ENCODE data around the gene KLF2. TPM values are rescaled to one million over a fixed set of nuclear protein-coding genes. Genes with fewer than 3 reads are reported as not detected.

Gene KLF2
- total and polyA plus RNA-seq, 2 of the 13 experiments (the other 11 are each of a cell fraction or from before 2014, with no cell fraction given), result not detected

DNA sequence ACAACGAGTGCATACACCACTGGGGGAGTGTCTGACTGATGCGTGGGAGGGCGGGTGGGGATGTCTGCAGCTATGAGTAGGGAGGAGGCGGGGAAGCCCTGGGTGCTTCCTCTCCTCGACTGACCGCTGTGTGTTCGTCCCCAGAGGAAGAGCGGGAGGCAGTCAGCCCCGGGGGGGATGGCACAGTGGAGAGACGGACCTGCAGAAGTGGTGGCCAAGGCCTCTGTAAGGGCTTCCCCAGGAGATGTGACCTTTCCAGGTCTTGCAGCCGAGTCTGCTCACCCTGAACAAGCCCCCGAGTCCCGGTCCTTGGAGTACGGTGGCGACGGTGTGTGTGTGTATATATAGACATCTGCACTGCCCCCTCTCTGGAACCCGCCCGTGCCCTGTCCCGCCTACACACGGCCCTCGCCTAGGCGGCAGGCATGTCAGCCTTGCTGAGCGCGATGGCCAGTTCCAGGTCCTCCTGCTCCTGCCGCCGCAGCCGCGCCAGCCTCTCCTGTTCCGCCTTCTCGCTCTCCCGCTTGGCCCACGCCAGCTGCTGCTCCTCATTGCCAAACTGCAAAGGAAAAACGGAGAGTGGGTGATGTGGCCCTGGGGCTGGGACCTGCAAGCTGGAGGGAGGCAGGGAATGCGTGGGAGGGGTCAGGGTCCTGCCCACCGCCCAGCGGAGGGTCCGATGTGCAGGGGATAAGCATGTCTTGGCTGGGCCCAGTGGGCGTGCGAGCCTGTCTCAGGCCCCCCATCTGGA, 30.8 kb downstream of the KLF2 start:
- Histone ChIP-seq H3K27me3 (ENCODE audit: control insufficient read depth in 1 of 2, insufficient read depth in 2 of 2, low read length in 2 of 2) (no peaks in the 10 kb centered on the region), H3K4me3 (replicated peaks in 1 of 3; ENCODE audit: insufficient read depth in 1 of 3, low read depth in 2 of 3, low read length in 3 of 3) (no peak overlapping the region), H2AFZ (ENCODE audit: low read length) (no peak overlapping the region), H3K4me2 (ENCODE audit: low read depth, low read length) (no peak overlapping the region), H3K79me2 (ENCODE audit: insufficient read depth, low read length) (no peaks in the 10 kb centered on the region), H3K9ac (ENCODE audit: insufficient read depth, low read depth, low read length) (no peak overlapping the region), H4K20me1 (ENCODE audit: insufficient read depth, low read length) (no peaks in the 10 kb centered on the region), H3K9me3 (ENCODE audit: low read length) (no peaks in the 10 kb centered on the region), H3K36me3 (replicated peaks in 1 of 2; ENCODE audit: control insufficient read depth in 1 of 2, insufficient read depth in 2 of 2, low read length in 2 of 2) (peaks cover 0 to 10% of the 10 kb centered on the region in 2 experiments; a peak in 2 of 5 replicates), H3K4me1 (ENCODE audit: insufficient read depth, low read length) (no peaks in the 10 kb centered on the region), H3K27ac (ENCODE audit: extremely low read length, insufficient read depth, low read length) (no peak overlapping the region)
- DNase-seq (ENCODE audit: low spot score) (no peak), FAIRE-seq (no peak), ATAC-seq (no peak; the same call in 2 of the 3 replicates)
- ChIA-PET CTCF (ENCODE audit: low intra/inter-chr PET ratio, low total read pairs) (no interaction called here), POLR2A (no interaction called here)
- in situ Hi-C loops (cut with HindIII; ENCODE audit: extremely low pct_ligation_motif_present, low pct_unique_long_range_greater_than_20kb) (no loop called here), intact Hi-C loops (cut with micrococcal nuclease; ENCODE audit: unreplicated experiment) (no loop called here)
- TF ChIP-seq AGO2 (optimal IDR thresholded peaks at IDR 0.05; ENCODE audit: low read depth, low read length) (peak; percentile 77), AKAP8 (CRISPR knock-in tag; IDR thresholded peaks at IDR 0.05) (no peak)
- 95% methylated on average over 35 of the region's 39 CpGs for WGBS (ENCODE audit: low lambda C conversion rate)
- BruUV-seq (replicated peaks), result no TSS peak

DNA sequence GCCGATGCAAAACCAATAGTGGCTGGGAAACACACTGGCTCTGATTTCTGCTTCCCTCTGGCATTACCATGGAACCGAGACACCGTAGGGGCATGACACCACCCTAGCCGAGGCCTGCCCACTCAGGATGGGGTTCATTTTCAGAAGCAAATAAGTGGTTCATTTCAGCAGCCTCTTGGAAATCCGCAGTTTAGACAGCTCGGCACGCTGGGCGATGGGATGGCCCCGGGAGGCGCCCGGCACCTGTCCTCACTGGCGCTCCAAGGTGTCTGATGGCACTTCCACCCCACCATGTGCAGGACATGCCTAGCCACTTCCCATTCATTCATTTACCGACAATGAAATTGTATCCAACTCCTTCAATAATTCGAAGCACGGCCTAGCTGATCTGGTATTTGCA, 33.8 kb downstream of the KLF2 start:
- H3K27ac ChIP-seq (ENCODE audit: extremely low read length, insufficient read depth, low read length), result no peak overlapping the region
- TF ChIP-seq FOXA1 (IDR thresholded peaks at IDR 0.05) (no peak), FOXA1 (CRISPR knock-in tag; IDR thresholded peaks at IDR 0.05) (no peak), PTBP1 (IDR thresholded peaks at IDR 0.05; ENCODE audit: low read depth, low read length, poor library complexity, severe bottlenecking) (no peak), XRCC5 (optimal IDR thresholded peaks at IDR 0.05; ENCODE audit: low read length) (no peak)
- TF ChIP-seq, protein P1, sequence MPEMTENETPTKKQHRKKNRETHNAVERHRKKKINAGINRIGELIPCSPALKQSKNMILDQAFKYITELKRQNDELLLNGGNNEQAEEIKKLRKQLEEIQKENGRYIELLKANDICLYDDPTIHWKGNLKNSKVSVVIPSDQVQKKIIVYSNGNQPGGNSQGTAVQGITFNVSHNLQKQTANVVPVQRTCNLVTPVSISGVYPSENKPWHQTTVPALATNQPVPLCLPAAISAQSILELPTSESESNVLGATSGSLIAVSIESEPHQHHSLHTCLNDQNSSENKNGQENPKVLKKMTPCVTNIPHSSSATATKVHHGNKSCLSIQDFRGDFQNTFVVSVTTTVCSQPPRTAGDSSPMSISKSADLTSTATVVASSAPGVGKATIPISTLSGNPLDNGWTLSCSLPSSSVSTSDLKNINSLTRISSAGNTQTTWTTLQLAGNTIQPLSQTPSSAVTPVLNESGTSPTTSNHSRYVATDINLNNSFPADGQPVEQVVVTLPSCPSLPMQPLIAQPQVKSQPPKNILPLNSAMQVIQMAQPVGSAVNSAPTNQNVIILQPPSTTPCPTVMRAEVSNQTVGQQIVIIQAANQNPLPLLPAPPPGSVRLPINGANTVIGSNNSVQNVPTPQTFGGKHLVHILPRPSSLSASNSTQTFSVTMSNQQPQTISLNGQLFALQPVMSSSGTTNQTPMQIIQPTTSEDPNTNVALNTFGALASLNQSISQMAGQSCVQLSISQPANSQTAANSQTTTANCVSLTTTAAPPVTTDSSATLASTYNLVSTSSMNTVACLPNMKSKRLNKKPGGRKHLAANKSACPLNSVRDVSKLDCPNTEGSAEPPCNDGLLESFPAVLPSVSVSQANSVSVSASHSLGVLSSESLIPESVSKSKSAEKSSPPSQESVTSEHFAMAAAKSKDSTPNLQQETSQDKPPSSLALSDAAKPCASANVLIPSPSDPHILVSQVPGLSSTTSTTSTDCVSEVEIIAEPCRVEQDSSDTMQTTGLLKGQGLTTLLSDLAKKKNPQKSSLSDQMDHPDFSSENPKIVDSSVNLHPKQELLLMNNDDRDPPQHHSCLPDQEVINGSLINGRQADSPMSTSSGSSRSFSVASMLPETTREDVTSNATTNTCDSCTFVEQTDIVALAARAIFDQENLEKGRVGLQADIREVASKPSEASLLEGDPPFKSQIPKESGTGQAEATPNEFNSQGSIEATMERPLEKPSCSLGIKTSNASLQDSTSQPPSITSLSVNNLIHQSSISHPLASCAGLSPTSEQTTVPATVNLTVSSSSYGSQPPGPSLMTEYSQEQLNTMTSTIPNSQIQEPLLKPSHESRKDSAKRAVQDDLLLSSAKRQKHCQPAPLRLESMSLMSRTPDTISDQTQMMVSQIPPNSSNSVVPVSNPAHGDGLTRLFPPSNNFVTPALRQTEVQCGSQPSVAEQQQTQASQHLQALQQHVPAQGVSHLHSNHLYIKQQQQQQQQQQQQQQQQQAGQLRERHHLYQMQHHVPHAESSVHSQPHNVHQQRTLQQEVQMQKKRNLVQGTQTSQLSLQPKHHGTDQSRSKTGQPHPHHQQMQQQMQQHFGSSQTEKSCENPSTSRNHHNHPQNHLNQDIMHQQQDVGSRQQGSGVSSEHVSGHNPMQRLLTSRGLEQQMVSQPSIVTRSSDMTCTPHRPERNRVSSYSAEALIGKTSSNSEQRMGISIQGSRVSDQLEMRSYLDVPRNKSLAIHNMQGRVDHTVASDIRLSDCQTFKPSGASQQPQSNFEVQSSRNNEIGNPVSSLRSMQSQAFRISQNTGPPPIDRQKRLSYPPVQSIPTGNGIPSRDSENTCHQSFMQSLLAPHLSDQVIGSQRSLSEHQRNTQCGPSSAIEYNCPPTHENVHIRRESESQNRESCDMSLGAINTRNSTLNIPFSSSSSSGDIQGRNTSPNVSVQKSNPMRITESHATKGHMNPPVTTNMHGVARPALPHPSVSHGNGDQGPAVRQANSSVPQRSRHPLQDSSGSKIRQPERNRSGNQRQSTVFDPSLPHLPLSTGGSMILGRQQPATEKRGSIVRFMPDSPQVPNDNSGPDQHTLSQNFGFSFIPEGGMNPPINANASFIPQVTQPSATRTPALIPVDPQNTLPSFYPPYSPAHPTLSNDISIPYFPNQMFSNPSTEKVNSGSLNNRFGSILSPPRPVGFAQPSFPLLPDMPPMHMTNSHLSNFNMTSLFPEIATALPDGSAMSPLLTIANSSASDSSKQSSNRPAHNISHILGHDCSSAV (CRISPR knock-in tag; IDR thresholded peaks at IDR 0.05; ENCODE audit: borderline replicate concordance), result no peak

More for the DNA sequence above, 33.8 kb downstream of the KLF2 start:
- H3K4me1 ChIP-seq (ENCODE audit: insufficient read depth, low read length), result peaks cover 7% of the 10 kb centered on the region
- no peaks in the 10 kb centered on the region for H4K20me1 ChIP-seq (ENCODE audit: insufficient read depth, low read length)
- CTCF ChIA-PET (ENCODE audit: low intra/inter-chr PET ratio, low total read pairs), result no interaction called here
- no peak for ATAC-seq
- in situ Hi-C loops (cut with HindIII; ENCODE audit: extremely low pct_ligation_motif_present, low pct_unique_long_range_greater_than_20kb), result no loop called here
- peaks cover 0 to 15% of the 10 kb centered on the region in 2 experiments; a peak in 2 of 5 replicates for H3K36me3 ChIP-seq (replicated peaks in 1 of 2; ENCODE audit: control insufficient read depth in 1 of 2, insufficient read depth in 2 of 2, low read length in 2 of 2)
- WGBS (ENCODE audit: low lambda C conversion rate), result 100% methylated on average over 8 of the region's 15 CpGs
- no peak overlapping the region for H3K4me2 ChIP-seq (ENCODE audit: low read depth, low read length)
- no peak for DNase-seq (ENCODE audit: low spot score)
- H3K27me3 ChIP-seq (ENCODE audit: control insufficient read depth in 1 of 2, insufficient read depth in 2 of 2, low read length in 2 of 2), result no peaks in the 10 kb centered on the region
- H3K9ac ChIP-seq (ENCODE audit: insufficient read depth, low read depth, low read length), result no peak overlapping the region
- no peaks in the 10 kb centered on the region for H3K79me2 ChIP-seq (ENCODE audit: insufficient read depth, low read length)
- POLR2A ChIA-PET, result no interaction called here
- no peak for FAIRE-seq
- no TSS peak for BruUV-seq (replicated peaks)
- no peaks in the 10 kb centered on the region for H3K9me3 ChIP-seq (ENCODE audit: low read length)
- intact Hi-C loops (cut with micrococcal nuclease; ENCODE audit: unreplicated experiment), result no loop called here
- H3K4me3 ChIP-seq (replicated peaks in 1 of 3; ENCODE audit: insufficient read depth in 1 of 3, low read depth in 2 of 3, low read length in 3 of 3), result no peak overlapping the region
- no peak overlapping the region for H2AFZ ChIP-seq (ENCODE audit: low read length)

Data from HepG2 (cell line).